Measurements from ENCODE around the gene VAMP3.

The VAMP3 gene

GRCh38 chr1:7770997-7771822, at the start of gene VAMP3:
TSS of gene VAMP3 (plus strand) at chr1:7771296. CDS start at chr1:7771384, 88 bp downstream.
- H3K27ac Mint-ChIP-seq, result peak within 1 kb of the TSS; percentile 96
- H3K27me3 Mint-ChIP-seq (ENCODE audit: low read depth, poor library complexity), result no peaks in the 10 kb centered on the region
- peaks cover 27% of the 10 kb centered on the region for H3K4me1 Mint-ChIP-seq
- H3K36me3 Mint-ChIP-seq (ENCODE audit: low read depth), result peaks cover 41% of the 10 kb centered on the region
- peaks cover 5% of the 10 kb centered on the region for H3K9me3 Mint-ChIP-seq
- H3K4me3 Mint-ChIP-seq, result peak within 1 kb of the TSS; percentile 92
- DNase-seq, result peak; percentile 92
- no peak for TF ChIP-seq CTCF (IDR thresholded peaks at IDR 0.05)

- Mint-ChIP-seq H3K9me3 (no peaks in the 10 kb centered on the region), H3K27ac (peak overlapping the region; percentile 32), H3K4me3 (no peak overlapping the region), H3K36me3 (ENCODE audit: low read depth) (no peaks in the 10 kb centered on the region), H3K27me3 (ENCODE audit: low read depth, poor library complexity) (peaks cover 29% of the 10 kb centered on the region), H3K4me1 (peaks cover 26% of the 10 kb centered on the region)
- no peak for TF ChIP-seq CTCF (IDR thresholded peaks at IDR 0.05)
- no peak for DNase-seq
These were observed 49.0 kb upstream of the VAMP3 start for GRCh38 chr1:7721940-7722669.

- no peaks in the 10 kb centered on the region for H3K9me3 Mint-ChIP-seq
- DNase-seq, result no peak
- TF ChIP-seq CTCF (IDR thresholded peaks at IDR 0.05), result no peak
- no peaks in the 10 kb centered on the region for H3K36me3 Mint-ChIP-seq (ENCODE audit: low read depth)
- peaks cover 26% of the 10 kb centered on the region for H3K4me1 Mint-ChIP-seq
- H3K27me3 Mint-ChIP-seq (ENCODE audit: low read depth, poor library complexity), result peaks cover 25% of the 10 kb centered on the region
- H3K27ac Mint-ChIP-seq, result no peak overlapping the region
- no peak overlapping the region for H3K4me3 Mint-ChIP-seq
These were observed 48.5 kb upstream of the VAMP3 start for GRCh38 chr1:7722670-7723012.

GRCh38 chr1:7726623-7727022, 44.5 kb upstream of the VAMP3 start:
- H3K4me3 Mint-ChIP-seq, result no peak overlapping the region
- H3K9me3 Mint-ChIP-seq, result peaks cover 7% of the 10 kb centered on the region
- no peak for TF ChIP-seq CTCF (IDR thresholded peaks at IDR 0.05)
- no peak for DNase-seq
- peaks cover 28% of the 10 kb centered on the region for H3K4me1 Mint-ChIP-seq
- peaks cover 12% of the 10 kb centered on the region for H3K27me3 Mint-ChIP-seq (ENCODE audit: low read depth, poor library complexity)
- no peak overlapping the region for H3K27ac Mint-ChIP-seq
- no peaks in the 10 kb centered on the region for H3K36me3 Mint-ChIP-seq (ENCODE audit: low read depth)

- no peak overlapping the region for H3K27ac Mint-ChIP-seq
- no peak for TF ChIP-seq CTCF (IDR thresholded peaks at IDR 0.05)
- no peaks in the 10 kb centered on the region for H3K36me3 Mint-ChIP-seq (ENCODE audit: low read depth)
- no peak for DNase-seq
- no peak overlapping the region for H3K4me3 Mint-ChIP-seq
- peaks cover 12% of the 10 kb centered on the region for H3K27me3 Mint-ChIP-seq (ENCODE audit: low read depth, poor library complexity)
- H3K4me1 Mint-ChIP-seq, result peaks cover 28% of the 10 kb centered on the region
- H3K9me3 Mint-ChIP-seq, result peaks cover 7% of the 10 kb centered on the region
These were observed 43.2 kb upstream of the VAMP3 start for GRCh38 chr1:7727809-7728471.

Data from nephron progenitor cell (in vitro differentiated cells).